PC-3 (cell line): ENCODE data around the gene SLC2A4RG. TPM values are rescaled to one million over a fixed set of nuclear protein-coding genes. Genes with fewer than 3 reads are reported as not detected.

Experiments
- ATAC-seq: fragments of 200-7000 bp; cut with Tn5 transposase; 2 replicates; pipeline ENCODE4 v1.9.1; 2020; ENCODE audit warnings: mild to moderate bottlenecking, moderate library complexity
- BruUV-seq: library from RNA; stranded (reverse); fragments of 400-500 nt; replicated peaks from 2 replicates; lab custom pipeline; 2021; lab: Mats Ljungman, UMichigan
- CTCF ChIA-PET: fragments of 300-600 bp; sonication (Branson Sonifier 250); formaldehyde crosslinking; loops from one replicate; lab custom pipeline; 2022; ENCODE audit warnings: antibody characterized with exemption; lab: Charles Lee
- POLR2A ChIA-PET: fragments of 300-600 bp; sonication (Branson Sonifier 250); formaldehyde crosslinking; loops from one replicate; lab custom pipeline; 2022; ENCODE audit warnings: antibody characterized with exemption; ENCODE audit not compliant: unreplicated experiment; lab: Charles Lee
- DNase-seq: peaks from one replicate; pipeline ENCODE4 v3.0.0-alpha.2; 2015
- H2AFZ ChIP-seq: fragments of 300-600 bp; sonication (generic); 2 replicates; pipeline ENCODE4 v1.6.0; 2016; ENCODE audit warnings: antibody characterized with exemption, low read length
- H3F3A ChIP-seq: fragments of 300-600 bp; sonication (generic); one replicate; pipeline ENCODE4 v1.6.0; 2017; ENCODE audit warnings: antibody characterized with exemption, low read length, control low read depth, mild to moderate bottlenecking; ENCODE audit not compliant: unreplicated experiment
- H3K27ac ChIP-seq: fragments of 300-600 bp; sonication (generic); 2 replicates; pipeline ENCODE4 v1.5.1; 2016; ENCODE audit warnings: mild to moderate bottlenecking, low read length
- H3K27me3 ChIP-seq: fragments of 300-600 bp; sonication (generic); 2 replicates; pipeline ENCODE4 v1.6.1; 2016; ENCODE audit warnings: low read length, mixed read lengths
- H3K36me3 ChIP-seq: fragments of 300-600 bp; sonication (generic); 2 replicates; pipeline ENCODE4 v1.6.1; 2016; ENCODE audit warnings: low read depth, mixed run types, low read length, mixed read lengths
- H3K4me1 ChIP-seq: fragments of 300-600 bp; sonication (generic); 2 replicates; pipeline ENCODE4 v1.5.1; 2016; ENCODE audit warnings: low read length; ENCODE audit not compliant: insufficient read depth
- H3K4me2 ChIP-seq: fragments of 300-600 bp; sonication (generic); 2 replicates; pipeline ENCODE4 v1.6.0; 2016; ENCODE audit warnings: low read length
- H3K4me3 ChIP-seq: fragments of 300-600 bp; sonication (generic); 2 replicates; pipeline ENCODE4 v1.5.1; 2016; ENCODE audit warnings: mild to moderate bottlenecking, low read length, mixed read lengths
- H3K79me2 ChIP-seq: fragments of 300-600 bp; sonication (generic); 2 replicates; pipeline ENCODE4 v1.6.1; 2017; ENCODE audit warnings: low read length, mixed read lengths
- H3K9ac ChIP-seq: fragments of 300-600 bp; sonication (generic); 2 replicates; pipeline ENCODE4 v1.6.0; 2016; ENCODE audit warnings: mild to moderate bottlenecking, low read length
- H3K9me2 ChIP-seq: fragments of 300-600 bp; sonication (generic); replicated peaks from 2 replicates; pipeline ENCODE4 v1.6.1; 2016; ENCODE audit warnings: mixed run types, low read length, mixed read lengths
- H3K9me3 ChIP-seq: fragments of 300-600 bp; sonication (generic); 2 replicates; pipeline ENCODE4 v1.6.1; 2016; ENCODE audit warnings: low read length, mixed read lengths
- H4K20me1 ChIP-seq: fragments of 300-600 bp; sonication (generic); 2 replicates; pipeline ENCODE4 v1.6.1; 2016; ENCODE audit warnings: low read length, mixed read lengths
- EZH2 ChIP-seq: fragments of 300-600 bp; sonication (generic); IDR thresholded peaks from one replicate; pipeline ENCODE4 v1.6.1; 2017; ENCODE audit warnings: antibody characterized with exemption, mild to moderate bottlenecking, low read length; ENCODE audit not compliant: unreplicated experiment
- EZH2phosphoT487 ChIP-seq: fragments of 300-600 bp; sonication (generic); IDR thresholded peaks from 2 replicates; pipeline ENCODE4 v1.6.1; 2018; ENCODE audit warnings: mild to moderate bottlenecking, antibody characterized with exemption, low read length, borderline replicate concordance
- intact Hi-C: fragments of 100-400 bp; cut with micrococcal nuclease; formaldehyde crosslinking; loops from 2 replicates; pipeline ENCODE4 v1.9.0; 2023
- total RNA-seq: library from RNA; depleted of rRNA; stranded (reverse); fragments of >200 nt; gene quantifications from 2 replicates; pipeline ENCODE4 v1.2.3, GENCODE V29; 2014
- TF ChIP-seq, protein P1 (sequence below): fragments of 300-600 bp; sonication (generic); conservative IDR thresholded peaks from 2 replicates; pipeline ENCODE4 v1.5.1; 2017; ENCODE audit warnings: antibody characterized with exemption, low read depth, mild to moderate bottlenecking, low read length

Gene SLC2A4RG
- total RNA-seq, 1 experiment from 2014 or later, result 116 TPM

DNA sequence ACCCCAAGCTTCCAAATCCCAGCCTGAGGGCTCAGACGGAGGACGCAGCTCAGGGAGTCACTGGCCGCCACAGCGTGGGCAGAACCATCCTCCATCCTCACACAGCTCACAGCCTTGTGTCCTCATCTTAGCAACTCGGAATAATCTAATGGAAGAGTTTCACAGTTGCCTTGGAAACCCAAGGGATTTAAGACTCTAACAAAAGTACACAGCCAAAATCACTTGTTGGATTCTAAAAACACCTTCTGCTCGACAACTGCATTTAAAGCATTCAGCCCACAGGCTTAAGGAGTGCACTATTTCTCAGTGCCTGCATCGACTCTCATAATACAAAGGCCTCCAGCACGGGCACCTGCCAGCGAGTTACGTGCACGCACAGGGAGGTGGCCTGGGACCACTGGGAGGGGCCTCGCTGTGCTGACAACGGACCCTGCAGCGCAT, 46.1 kb downstream of the SLC2A4RG start:
- TF ChIP-seq, protein P1, sequence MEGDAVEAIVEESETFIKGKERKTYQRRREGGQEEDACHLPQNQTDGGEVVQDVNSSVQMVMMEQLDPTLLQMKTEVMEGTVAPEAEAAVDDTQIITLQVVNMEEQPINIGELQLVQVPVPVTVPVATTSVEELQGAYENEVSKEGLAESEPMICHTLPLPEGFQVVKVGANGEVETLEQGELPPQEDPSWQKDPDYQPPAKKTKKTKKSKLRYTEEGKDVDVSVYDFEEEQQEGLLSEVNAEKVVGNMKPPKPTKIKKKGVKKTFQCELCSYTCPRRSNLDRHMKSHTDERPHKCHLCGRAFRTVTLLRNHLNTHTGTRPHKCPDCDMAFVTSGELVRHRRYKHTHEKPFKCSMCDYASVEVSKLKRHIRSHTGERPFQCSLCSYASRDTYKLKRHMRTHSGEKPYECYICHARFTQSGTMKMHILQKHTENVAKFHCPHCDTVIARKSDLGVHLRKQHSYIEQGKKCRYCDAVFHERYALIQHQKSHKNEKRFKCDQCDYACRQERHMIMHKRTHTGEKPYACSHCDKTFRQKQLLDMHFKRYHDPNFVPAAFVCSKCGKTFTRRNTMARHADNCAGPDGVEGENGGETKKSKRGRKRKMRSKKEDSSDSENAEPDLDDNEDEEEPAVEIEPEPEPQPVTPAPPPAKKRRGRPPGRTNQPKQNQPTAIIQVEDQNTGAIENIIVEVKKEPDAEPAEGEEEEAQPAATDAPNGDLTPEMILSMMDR, result no peak
- TF ChIP-seq EZH2 (no peak), EZH2phosphoT487 (no peak)
- Histone ChIP-seq H3K79me2 (no peaks in the 10 kb centered on the region), H3K9me3 (no peaks in the 10 kb centered on the region), H3K9me2 (no peaks in the 10 kb centered on the region), H3K4me1 (no peaks in the 10 kb centered on the region), H3F3A (no peaks in the 10 kb centered on the region), H3K36me3 (no peaks in the 10 kb centered on the region), H2AFZ (no peak overlapping the region), H3K27ac (no peak overlapping the region), H4K20me1 (no peaks in the 10 kb centered on the region), H3K4me3 (no peak overlapping the region), H3K27me3 (no peaks in the 10 kb centered on the region), H3K9ac (no peak overlapping the region), H3K4me2 (no peak overlapping the region)
- ATAC-seq (no peak), DNase-seq (no peak)
- ChIA-PET CTCF (interaction anchor here (0.5 to 0.7 kb wide), 3 partner anchors 12 to 45 kb away, joined by 3 to 7 read pairs (median 5); no protein-coding TSS in a partner anchor), POLR2A (no interaction called here)
- BruUV-seq, result no TSS peak
- intact Hi-C loops, result loop anchor here (5.0 kb wide), 1 partner anchor 248 kb away; the partner anchor contains the start of gene PTK6

GRCh38 chr20:63787302-63787701, 47.7 kb downstream of the SLC2A4RG start:
- Histone ChIP-seq H3K4me1 (no peaks in the 10 kb centered on the region), H4K20me1 (no peaks in the 10 kb centered on the region), H3K4me3 (no peak overlapping the region), H3K9ac (no peak overlapping the region), H2AFZ (no peak overlapping the region), H3K9me3 (no peaks in the 10 kb centered on the region), H3K27ac (no peak overlapping the region), H3K9me2 (no peaks in the 10 kb centered on the region), H3K27me3 (no peaks in the 10 kb centered on the region), H3K4me2 (no peak overlapping the region), H3K79me2 (no peaks in the 10 kb centered on the region), H3K36me3 (no peaks in the 10 kb centered on the region), H3F3A (no peaks in the 10 kb centered on the region)
- ChIA-PET CTCF (interaction anchor here (0.6 kb wide), 1 partner anchor 160 kb away, joined by 4 read pairs; the partner anchor contains the start of gene GMEB2), POLR2A (no interaction called here)
- TF ChIP-seq EZH2 (no peak), EZH2phosphoT487 (no peak)
- TF ChIP-seq, protein P1, result no peak
- no peak for DNase-seq
- no TSS peak for BruUV-seq
- no peak for ATAC-seq
- intact Hi-C loops, result loop anchor here (5.0 kb wide), 1 partner anchor 250 kb away; the partner anchor contains the start of gene PTK6

DNA sequence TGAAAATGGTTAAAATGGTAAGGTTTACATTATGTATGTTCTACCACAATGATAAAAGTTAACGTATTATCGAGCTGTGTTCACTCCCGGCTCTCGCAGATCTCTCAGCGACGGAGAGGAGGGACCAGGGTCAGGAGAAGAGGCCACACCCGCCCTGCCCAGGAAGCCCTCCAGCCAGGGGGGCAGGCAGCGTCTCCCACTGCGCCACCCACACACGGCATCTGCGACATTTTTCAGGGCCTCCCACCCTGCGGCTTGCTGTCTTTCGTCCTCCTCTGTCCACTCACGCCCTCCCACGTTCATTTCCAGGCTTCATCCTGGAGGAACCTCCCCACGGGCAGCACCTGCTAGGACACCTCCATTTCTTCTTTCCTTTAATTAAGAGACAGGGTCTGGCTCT, 48.2 kb downstream of the SLC2A4RG start:
- H3K4me2 ChIP-seq, result no peak overlapping the region
- no TSS peak for BruUV-seq
- H3F3A ChIP-seq, result no peaks in the 10 kb centered on the region
- no peaks in the 10 kb centered on the region for H3K36me3 ChIP-seq
- no peaks in the 10 kb centered on the region for H3K27me3 ChIP-seq
- H3K4me3 ChIP-seq, result no peak overlapping the region
- H3K27ac ChIP-seq, result no peak overlapping the region
- H3K9me3 ChIP-seq, result no peaks in the 10 kb centered on the region
- DNase-seq (no peak), ATAC-seq (no peak)
- no peak overlapping the region for H2AFZ ChIP-seq
- no peaks in the 10 kb centered on the region for H3K4me1 ChIP-seq
- H4K20me1 ChIP-seq, result no peaks in the 10 kb centered on the region
- H3K9me2 ChIP-seq, result no peaks in the 10 kb centered on the region
- intact Hi-C loops, result loop anchor here (5.0 kb wide), 1 partner anchor 250 kb away; the partner anchor contains the start of gene PTK6
- TF ChIP-seq EZH2phosphoT487 (no peak), EZH2 (no peak)
- TF ChIP-seq, protein P1, result no peak
- POLR2A ChIA-PET, result no interaction called here
- CTCF ChIA-PET, result no interaction called here
- H3K79me2 ChIP-seq, result no peaks in the 10 kb centered on the region
- no peak overlapping the region for H3K9ac ChIP-seq
